Chondrocyte (in vitro differentiated cells): Measurements from ENCODE around the gene HMHB1. TPM values are rescaled to one million over a fixed set of nuclear protein-coding genes. Genes with fewer than 3 reads are reported as not detected.
"Not testable (repeated sequence)": the region's sequence is repeated elsewhere in the genome, so short reads cannot be mapped to it uniquely, and the experiment has no call there.

Experiments
- DNase-seq: peaks from one replicate; pipeline ENCODE4 v3.0.0; 2021; ENCODE audit warnings: mixed read lengths, low spot score
- H3K27ac Mint-ChIP-seq: one replicate; pipeline ENCODE4 v1.8.0; 2021; ENCODE audit warnings: mild to moderate bottlenecking, moderate library complexity, mixed read lengths; ENCODE audit not compliant: unreplicated experiment
- H3K27me3 Mint-ChIP-seq: 2 replicates; pipeline ENCODE4 v1.8.0; 2021; ENCODE audit warnings: low read depth, mixed read lengths
- H3K36me3 Mint-ChIP-seq: 2 replicates; pipeline ENCODE4 v1.8.0; 2021; ENCODE audit warnings: low read depth, mixed read lengths
- H3K4me1 Mint-ChIP-seq: 2 replicates; pipeline ENCODE4 v1.8.0; 2021; ENCODE audit warnings: low read depth, mild to moderate bottlenecking, mixed read lengths
- H3K4me3 Mint-ChIP-seq: one replicate; pipeline ENCODE4 v1.8.0; 2021; ENCODE audit warnings: mild to moderate bottlenecking, moderate library complexity, mixed read lengths; ENCODE audit not compliant: unreplicated experiment
- H3K9me3 Mint-ChIP-seq: 2 replicates; pipeline ENCODE4 v1.8.0; 2021; ENCODE audit warnings: low read depth, mixed read lengths
- CTCF ChIP-seq: fragments of 200-600 bp; sonication (generic); IDR thresholded peaks from 2 replicates; pipeline ENCODE4 v1.5.0; 2021; ENCODE audit warnings: antibody characterized with exemption, mild to moderate bottlenecking, moderate library complexity
- total RNA-seq: library from RNA; stranded (reverse); gene quantifications from 3 replicates; pipeline ENCODE4 v1.2.1, GENCODE V29; 2021

The HMHB1 gene
- total RNA-seq, 1 donor from 2014 or later, result not detected

GRCh38 chr5:143801252-143801939 lies 10.6 kb upstream of the HMHB1 start:
- Mint-ChIP-seq H3K27me3 (no peaks in the 10 kb centered on the region), H3K4me1 (peaks cover 33% of the 10 kb centered on the region), H3K4me3 (no peak overlapping the region), H3K9me3 (no peaks in the 10 kb centered on the region), H3K36me3 (no peaks in the 10 kb centered on the region), H3K27ac (no peak overlapping the region)
- DNase-seq, result no peak
- no peak for TF ChIP-seq CTCF

- Mint-ChIP-seq H3K4me3 (no peak overlapping the region), H3K36me3 (no peaks in the 10 kb centered on the region), H3K27ac (peak overlapping the region; percentile 42)
Measured at GRCh38 chr5:143805861-143806260, 6.1 kb upstream of the HMHB1 start.

GRCh38 chr5:143806579-143806978 lies 5.4 kb upstream of the HMHB1 start:
- Mint-ChIP-seq H3K4me1 (peaks cover 34% of the 10 kb centered on the region), H3K27me3 (no peaks in the 10 kb centered on the region), H3K36me3 (no peaks in the 10 kb centered on the region), H3K27ac (peak overlapping the region; percentile 45), H3K9me3 (no peaks in the 10 kb centered on the region), H3K4me3 (peak overlapping the region; percentile 17)
- TF ChIP-seq CTCF, result no peak
- DNase-seq, result no peak

More at GRCh38 chr5:143805861-143806260, 6.1 kb upstream of the HMHB1 start:
- Mint-ChIP-seq H3K4me1 (peaks cover 34% of the 10 kb centered on the region), H3K9me3 (no peaks in the 10 kb centered on the region), H3K27me3 (no peaks in the 10 kb centered on the region)
- no peak for TF ChIP-seq CTCF
- no peak for DNase-seq

GRCh38 chr5:143807401-143807800 lies 4.6 kb upstream of the HMHB1 start:
- no peaks in the 10 kb centered on the region for H3K27me3 Mint-ChIP-seq
- no peaks in the 10 kb centered on the region for H3K9me3 Mint-ChIP-seq
- no peak overlapping the region for H3K4me3 Mint-ChIP-seq
- no peak for DNase-seq
- no peaks in the 10 kb centered on the region for H3K36me3 Mint-ChIP-seq
- H3K4me1 Mint-ChIP-seq, result peaks cover 34% of the 10 kb centered on the region
- no peak overlapping the region for H3K27ac Mint-ChIP-seq
- TF ChIP-seq CTCF, result no peak

GRCh38 chr5:143816370-143816769 lies 4.4 kb downstream of the HMHB1 start:
- not testable (repeated sequence) for H3K36me3 Mint-ChIP-seq, H3K4me3 Mint-ChIP-seq, H3K27me3 Mint-ChIP-seq, DNase-seq, H3K9me3 Mint-ChIP-seq, H3K4me1 Mint-ChIP-seq, H3K27ac Mint-ChIP-seq

GRCh38 chr5:143819716-143820115 lies 7.8 kb downstream of the HMHB1 start:
- no peaks in the 10 kb centered on the region for H3K4me1 Mint-ChIP-seq
- no peak overlapping the region for H3K4me3 Mint-ChIP-seq
- H3K27ac Mint-ChIP-seq, result no peak overlapping the region
- no peaks in the 10 kb centered on the region for H3K27me3 Mint-ChIP-seq
- no peak for TF ChIP-seq CTCF
- peaks cover 4% of the 10 kb centered on the region for H3K36me3 Mint-ChIP-seq
- H3K9me3 Mint-ChIP-seq, result no peaks in the 10 kb centered on the region
- no peak for DNase-seq
